ENCODE results near the gene MEF2B.
"Not testable (repeated sequence)": the region's sequence is repeated elsewhere in the genome, so short reads cannot be mapped to it uniquely, and the experiment has no call there.

The MEF2B gene

DNA sequence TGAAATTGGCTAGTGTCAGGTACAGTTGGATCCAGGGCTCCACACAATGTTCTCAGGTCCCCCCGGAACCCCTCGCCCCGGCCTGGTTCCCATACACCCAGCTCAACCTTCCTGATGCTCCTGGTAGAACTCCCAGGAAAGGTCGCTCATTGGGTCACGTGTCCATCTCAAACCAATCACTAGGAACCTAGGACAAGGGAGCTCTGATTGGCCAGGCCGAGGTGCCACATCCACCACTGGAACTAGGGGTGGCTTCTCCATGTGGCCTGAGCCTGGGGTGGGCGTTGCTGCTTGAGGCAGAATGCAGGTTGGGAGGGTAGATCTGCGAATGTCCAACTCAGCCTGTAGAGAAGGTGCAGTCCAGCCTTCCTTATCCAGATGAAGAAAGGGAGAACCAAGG is 6.9 kb upstream of the MEF2B start:
- DNase-seq: no peak
- no peaks in the 10 kb centered on the region for H3K27me3 Mint-ChIP-seq
- H3K27ac Mint-ChIP-seq: no peak overlapping the region
- H3K4me3 Mint-ChIP-seq: no peak overlapping the region
- H3K4me1 Mint-ChIP-seq (ENCODE audit: low read depth): no peaks in the 10 kb centered on the region
- no peaks in the 10 kb centered on the region for H3K9me3 Mint-ChIP-seq
- H3K36me3 Mint-ChIP-seq (ENCODE audit: low read depth): peaks cover 54% of the 10 kb centered on the region

DNA sequence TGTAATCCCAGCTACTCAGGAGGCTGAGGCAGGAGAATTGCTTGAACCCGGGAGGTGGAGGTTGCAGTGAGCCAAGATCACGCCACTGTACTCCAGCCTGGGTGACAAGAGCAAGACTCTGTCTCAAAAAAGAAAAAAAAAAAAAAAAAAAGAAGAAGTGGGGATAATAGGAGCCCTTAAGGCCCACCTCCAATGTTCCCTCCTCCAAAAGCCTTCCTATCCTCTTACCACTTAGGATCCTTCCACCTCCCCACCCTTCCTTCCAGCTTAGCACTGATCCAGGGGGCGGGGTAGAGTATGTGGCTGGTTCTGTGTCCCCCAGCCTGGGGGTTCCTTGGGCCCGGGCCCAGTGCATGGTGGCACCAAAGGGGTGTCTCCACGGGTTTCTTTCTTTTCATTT is 3.2 kb upstream of the MEF2B start:
- H3K4me1 Mint-ChIP-seq (ENCODE audit: low read depth): peaks cover 13% of the 10 kb centered on the region
- not testable (repeated sequence) for H3K27me3 Mint-ChIP-seq, DNase-seq, H3K9me3 Mint-ChIP-seq, H3K27ac Mint-ChIP-seq, H3K4me3 Mint-ChIP-seq
- H3K36me3 Mint-ChIP-seq (ENCODE audit: low read depth): peaks cover 21% of the 10 kb centered on the region

DNA sequence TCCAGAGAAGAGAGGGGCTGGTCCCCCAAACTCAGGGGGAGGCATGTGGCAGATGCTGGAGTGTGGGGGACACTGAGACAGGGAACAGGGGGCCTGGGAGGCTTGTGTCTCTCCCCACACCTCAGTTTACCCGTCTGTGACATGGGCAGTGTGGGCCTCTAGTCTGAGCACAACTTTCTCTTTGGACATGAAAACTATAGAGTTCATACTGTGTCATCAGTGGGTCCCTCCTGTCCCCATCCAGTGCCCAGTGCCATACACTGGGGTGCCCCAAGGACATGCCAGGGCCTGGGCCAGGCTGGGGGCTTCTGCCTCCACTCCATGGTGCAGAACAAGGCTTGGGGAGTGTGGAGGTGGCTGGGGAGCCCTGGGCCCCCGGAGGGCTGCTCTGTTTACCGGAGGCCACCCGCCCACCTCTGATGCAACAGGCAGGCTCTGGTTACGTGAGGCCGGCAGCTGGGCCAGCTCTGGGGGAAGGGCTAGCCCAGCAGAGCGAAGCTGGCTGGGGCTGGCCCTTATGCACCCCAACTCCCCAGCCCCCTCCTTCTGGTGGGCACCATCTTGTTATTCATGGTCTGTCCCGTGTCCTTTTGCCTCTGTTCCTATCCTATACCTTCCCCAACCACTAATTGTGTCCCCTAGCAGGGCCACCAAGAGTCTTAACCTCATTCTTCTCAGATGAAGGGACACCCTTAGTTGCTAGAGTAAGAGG is 1.9 kb upstream of the MEF2B start:
- H3K36me3 Mint-ChIP-seq (ENCODE audit: low read depth): peaks cover 18% of the 10 kb centered on the region

DNA sequence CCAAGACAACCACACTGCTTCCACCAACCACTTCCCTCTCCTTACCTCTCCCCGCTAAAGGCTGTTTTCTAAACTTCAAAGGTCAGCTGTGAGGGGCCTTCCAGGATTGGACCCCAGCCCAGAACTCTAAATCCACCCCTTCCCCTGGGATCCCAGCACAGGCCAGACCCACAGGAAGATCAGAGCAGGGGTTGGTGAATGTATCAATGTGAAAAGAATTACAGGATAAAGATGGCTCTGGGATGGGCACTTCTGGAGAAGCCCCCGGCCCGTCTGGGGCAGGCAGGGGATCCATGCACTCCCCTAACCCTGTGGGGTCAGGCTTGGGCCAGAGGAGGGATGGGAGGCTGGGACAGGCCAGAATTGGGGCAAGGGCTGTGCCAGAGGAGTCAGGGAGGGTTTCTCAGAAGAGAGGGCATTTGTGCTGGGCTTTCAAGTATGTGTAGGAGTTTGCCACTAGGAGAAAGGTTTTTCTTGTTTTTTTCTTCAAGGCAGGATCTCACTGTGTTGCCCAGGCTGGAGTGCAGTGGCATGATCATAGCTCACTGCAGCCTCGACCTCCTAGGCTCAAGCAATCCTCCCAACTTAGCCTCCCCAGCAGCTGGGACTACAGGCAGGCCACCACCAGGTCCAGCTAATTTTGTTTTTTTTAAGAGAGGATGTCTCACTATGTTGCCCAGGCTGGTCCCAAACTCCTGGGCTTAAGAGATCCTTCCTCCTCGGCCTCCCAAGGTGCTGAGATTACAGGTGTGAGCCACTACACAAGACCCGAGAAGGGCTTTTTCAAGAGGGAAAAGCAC is 1.0 kb upstream of the MEF2B start:
- Mint-ChIP-seq H3K4me3 (no peak overlapping the region), H3K9me3 (no peaks in the 10 kb centered on the region), H3K27ac (no peak overlapping the region), H3K4me1 (ENCODE audit: low read depth) (peaks cover 13% of the 10 kb centered on the region), H3K36me3 (ENCODE audit: low read depth) (peaks cover 11% of the 10 kb centered on the region), H3K27me3 (peaks cover 4% of the 10 kb centered on the region)
- DNase-seq: no peak

More for the DNA sequence above, 1.9 kb upstream of the MEF2B start:
- Mint-ChIP-seq H3K9me3 (no peaks in the 10 kb centered on the region), H3K4me3 (no peak overlapping the region), H3K27me3 (peaks cover 4% of the 10 kb centered on the region), H3K27ac (no peak overlapping the region), H3K4me1 (ENCODE audit: low read depth) (peaks cover 13% of the 10 kb centered on the region)
- DNase-seq: no peak

DNA sequence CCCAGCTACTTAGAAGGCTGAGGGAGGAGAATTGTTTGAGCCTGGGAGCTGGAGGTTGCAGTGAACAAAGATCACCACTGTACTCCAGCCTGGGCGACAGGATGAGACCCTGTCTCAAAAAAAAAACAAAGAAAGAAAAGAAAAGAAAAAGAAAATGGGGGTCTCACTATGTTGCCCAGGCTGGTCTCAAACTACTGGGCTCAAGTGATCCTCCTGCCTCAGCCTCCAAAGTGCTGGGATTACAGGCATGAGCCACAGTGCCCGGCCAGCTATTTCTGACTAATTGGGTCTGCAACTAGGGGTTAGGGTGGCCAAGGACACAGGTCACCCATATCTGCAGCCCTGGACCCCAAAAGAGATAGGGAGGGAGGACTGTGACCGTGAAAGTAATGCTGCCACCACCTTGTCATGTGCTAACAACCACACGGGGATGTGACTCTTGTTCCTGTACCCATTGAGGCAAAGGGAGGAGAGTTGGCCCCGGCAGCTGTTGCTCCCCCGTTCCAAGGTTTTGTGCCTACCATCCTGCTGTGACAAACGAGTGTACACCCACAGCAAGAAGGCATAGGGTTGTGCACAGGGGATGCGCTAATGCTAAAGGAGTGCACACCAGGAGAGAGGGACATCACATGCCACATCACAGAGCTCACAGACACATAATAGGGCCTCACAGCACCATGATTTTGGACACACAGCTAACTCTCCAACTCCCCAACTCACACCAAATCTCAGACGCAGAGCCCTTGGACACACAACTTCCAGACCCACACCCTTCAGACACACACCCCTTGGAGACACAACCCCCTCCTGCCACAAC is 619 bp downstream of the MEF2B start:
- Mint-ChIP-seq H3K36me3 (ENCODE audit: low read depth) (peaks cover 7% of the 10 kb centered on the region), H3K9me3 (no peaks in the 10 kb centered on the region), H3K27ac (no peak overlapping the region), H3K4me1 (ENCODE audit: low read depth) (peaks cover 13% of the 10 kb centered on the region), H3K27me3 (peaks cover 4% of the 10 kb centered on the region), H3K4me3 (no peak overlapping the region)
- no peak for DNase-seq

DNA sequence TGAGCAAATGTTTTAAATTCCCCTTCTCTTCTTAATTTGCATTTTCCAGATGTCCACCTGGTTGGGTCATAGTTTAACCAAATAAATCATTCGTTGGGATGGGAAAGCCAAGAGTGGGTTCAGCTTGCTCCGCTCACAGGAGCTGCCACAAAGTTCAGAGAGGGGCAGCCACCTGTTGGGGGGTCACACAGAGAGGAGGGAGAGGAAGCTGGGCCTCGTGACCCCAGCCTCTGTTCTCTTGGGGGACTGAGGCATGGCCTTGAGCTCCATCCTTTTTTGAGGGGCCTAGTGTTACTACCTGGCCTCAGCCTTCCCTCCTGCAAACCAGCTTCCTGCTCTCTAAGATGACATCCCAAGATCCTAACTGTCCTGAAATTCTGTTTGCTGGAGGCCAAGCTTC is 2.5 kb downstream of the MEF2B start:
- no peak for DNase-seq
- peaks cover 7% of the 10 kb centered on the region for H3K36me3 Mint-ChIP-seq (ENCODE audit: low read depth)
- H3K9me3 Mint-ChIP-seq: no peaks in the 10 kb centered on the region

DNA sequence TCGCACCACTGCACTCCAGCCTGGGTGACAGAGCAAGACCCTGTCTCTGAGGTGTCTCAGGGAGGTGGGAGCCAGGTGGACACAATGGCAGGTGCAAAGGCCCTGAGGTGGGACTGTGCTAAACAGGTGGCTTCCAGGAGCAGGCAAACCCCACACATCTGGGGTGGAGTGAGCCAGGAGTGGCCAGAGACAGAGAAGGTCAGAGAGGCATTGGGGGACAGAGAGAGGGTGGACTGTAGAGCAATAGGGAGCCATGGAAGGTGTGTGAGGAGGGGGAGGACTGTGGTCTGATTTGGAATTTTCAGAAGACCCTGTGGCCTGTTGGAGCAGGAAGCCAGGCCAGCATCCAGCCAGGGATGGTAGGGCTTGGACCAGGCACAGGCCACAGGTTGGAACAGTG is 4.7 kb downstream of the MEF2B start:
- no peaks in the 10 kb centered on the region for H3K9me3 Mint-ChIP-seq
- no peak overlapping the region for H3K4me3 Mint-ChIP-seq
- no peak overlapping the region for H3K27ac Mint-ChIP-seq
- H3K36me3 Mint-ChIP-seq (ENCODE audit: low read depth): peaks cover 5% of the 10 kb centered on the region
- no peaks in the 10 kb centered on the region for H3K27me3 Mint-ChIP-seq
- peaks cover 9% of the 10 kb centered on the region for H3K4me1 Mint-ChIP-seq (ENCODE audit: low read depth)
- no peak for DNase-seq

More for the DNA sequence above, 2.5 kb downstream of the MEF2B start:
- H3K27ac Mint-ChIP-seq: no peak overlapping the region
- peaks cover 13% of the 10 kb centered on the region for H3K4me1 Mint-ChIP-seq (ENCODE audit: low read depth)
- peaks cover 4% of the 10 kb centered on the region for H3K27me3 Mint-ChIP-seq
- H3K4me3 Mint-ChIP-seq: no peak overlapping the region

DNA sequence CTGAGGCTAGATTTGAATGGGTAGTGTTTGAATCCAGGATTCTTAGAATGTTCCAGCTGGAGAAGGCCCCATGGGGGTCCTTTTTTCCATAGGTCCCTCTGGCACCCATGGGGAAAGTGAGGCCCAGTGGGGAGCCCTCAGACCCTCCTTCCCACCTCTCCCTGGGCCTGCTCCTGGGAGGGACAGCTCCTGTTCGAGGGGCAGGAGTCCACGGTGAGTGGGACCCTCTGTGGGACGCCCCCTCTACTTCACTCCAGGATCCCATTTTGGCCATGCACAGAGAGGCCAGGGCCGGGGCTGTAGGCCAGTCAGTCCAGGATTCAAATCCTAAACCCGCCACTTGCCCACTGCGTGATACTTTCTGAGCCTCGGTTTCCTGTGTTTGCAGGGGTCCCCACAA is 7.6 kb downstream of the MEF2B start:
- peaks cover 1% of the 10 kb centered on the region for H3K4me1 Mint-ChIP-seq (ENCODE audit: low read depth)
- H3K27ac Mint-ChIP-seq: no peak overlapping the region
- H3K4me3 Mint-ChIP-seq: no peak overlapping the region
- peaks cover under 1% of the 10 kb centered on the region for H3K36me3 Mint-ChIP-seq (ENCODE audit: low read depth)
- DNase-seq: no peak
- no peaks in the 10 kb centered on the region for H3K9me3 Mint-ChIP-seq
- no peaks in the 10 kb centered on the region for H3K27me3 Mint-ChIP-seq

DNA sequence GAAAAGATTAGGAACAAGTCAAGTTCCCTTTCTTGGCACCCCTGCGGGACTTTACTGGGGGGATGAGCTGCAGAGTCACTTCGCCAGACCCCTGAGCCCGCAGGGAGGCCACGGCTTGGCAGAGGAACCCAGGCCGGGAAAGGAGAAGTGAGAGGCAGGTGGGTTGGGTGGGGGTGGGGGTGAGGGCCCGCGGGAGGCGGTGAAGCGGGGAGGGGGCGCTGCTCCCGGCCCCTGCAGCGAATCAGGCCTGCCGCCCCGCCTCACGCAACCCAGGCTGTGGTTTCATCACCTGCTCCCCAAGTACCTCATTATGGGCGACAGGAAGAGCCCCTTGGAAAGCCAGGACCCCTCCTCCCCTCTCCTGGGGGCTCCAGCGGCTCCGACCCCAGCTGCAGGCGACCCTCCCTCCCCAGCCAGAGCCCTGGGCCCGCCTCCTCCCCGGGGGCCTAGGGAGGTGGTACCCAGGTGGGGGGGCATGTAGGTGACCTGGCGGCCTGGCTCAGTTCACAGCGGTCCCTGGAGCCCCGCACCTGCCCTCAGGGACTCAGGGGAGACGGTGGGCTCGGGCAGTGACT is 9.5 kb downstream of the MEF2B start:
- Mint-ChIP-seq H3K4me3 (no peak overlapping the region), H3K4me1 (ENCODE audit: low read depth) (peaks cover 1% of the 10 kb centered on the region), H3K9me3 (no peaks in the 10 kb centered on the region), H3K27ac (no peak overlapping the region), H3K36me3 (ENCODE audit: low read depth) (peaks cover 14% of the 10 kb centered on the region), H3K27me3 (no peaks in the 10 kb centered on the region)
- no peak for DNase-seq

DNA sequence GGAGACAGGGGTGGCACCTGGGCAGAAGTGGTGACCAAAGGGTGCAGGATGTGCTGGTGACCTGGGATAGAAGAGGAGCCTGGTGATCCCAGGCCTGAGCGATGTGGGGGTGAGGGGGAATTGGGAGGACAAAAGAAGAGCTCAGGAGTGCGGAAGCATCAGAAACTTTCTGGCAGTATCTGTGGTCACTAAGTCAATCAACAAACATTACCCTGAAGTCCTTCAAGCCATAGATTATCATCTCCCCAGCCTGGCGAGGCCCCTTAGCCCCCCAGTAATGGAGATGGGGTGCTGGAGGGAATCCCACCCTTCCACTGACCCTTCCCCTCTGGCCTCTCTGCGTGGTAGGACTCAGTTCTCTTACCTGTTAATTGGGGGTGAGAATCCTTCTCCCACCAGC is 10.5 kb downstream of the MEF2B start:
- Mint-ChIP-seq H3K27me3 (no peaks in the 10 kb centered on the region), H3K36me3 (ENCODE audit: low read depth) (peaks cover 15% of the 10 kb centered on the region), H3K27ac (no peak overlapping the region), H3K4me3 (no peak overlapping the region), H3K4me1 (ENCODE audit: low read depth) (peaks cover 1% of the 10 kb centered on the region), H3K9me3 (no peaks in the 10 kb centered on the region)
- no peak for DNase-seq

DNA sequence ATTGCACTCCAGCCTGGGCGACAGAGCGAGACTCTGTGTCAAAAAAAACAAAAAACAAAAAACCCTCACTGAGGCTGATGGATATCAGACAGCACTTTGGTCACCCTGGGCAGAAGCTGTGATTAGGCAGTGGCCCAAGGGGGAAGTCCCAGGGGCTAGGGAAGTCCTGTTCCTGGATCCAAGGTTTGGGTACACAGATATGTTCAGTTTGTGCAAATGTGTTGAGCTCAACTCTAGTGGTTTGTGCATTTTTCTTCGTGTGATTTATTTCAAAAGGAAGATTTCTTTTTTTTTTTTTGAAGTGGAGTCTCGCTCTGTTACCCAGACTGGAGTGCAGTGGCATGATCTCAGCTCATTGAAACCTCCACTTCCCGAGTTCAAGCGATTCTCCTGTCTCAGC is 12.3 kb downstream of the MEF2B start:
- Mint-ChIP-seq H3K36me3 (ENCODE audit: low read depth) (peaks cover 15% of the 10 kb centered on the region), H3K4me1 (ENCODE audit: low read depth) (peaks cover 1% of the 10 kb centered on the region), H3K27ac (no peak overlapping the region), H3K9me3 (no peaks in the 10 kb centered on the region), H3K27me3 (no peaks in the 10 kb centered on the region), H3K4me3 (no peak overlapping the region)
- no peak for DNase-seq

DNA sequence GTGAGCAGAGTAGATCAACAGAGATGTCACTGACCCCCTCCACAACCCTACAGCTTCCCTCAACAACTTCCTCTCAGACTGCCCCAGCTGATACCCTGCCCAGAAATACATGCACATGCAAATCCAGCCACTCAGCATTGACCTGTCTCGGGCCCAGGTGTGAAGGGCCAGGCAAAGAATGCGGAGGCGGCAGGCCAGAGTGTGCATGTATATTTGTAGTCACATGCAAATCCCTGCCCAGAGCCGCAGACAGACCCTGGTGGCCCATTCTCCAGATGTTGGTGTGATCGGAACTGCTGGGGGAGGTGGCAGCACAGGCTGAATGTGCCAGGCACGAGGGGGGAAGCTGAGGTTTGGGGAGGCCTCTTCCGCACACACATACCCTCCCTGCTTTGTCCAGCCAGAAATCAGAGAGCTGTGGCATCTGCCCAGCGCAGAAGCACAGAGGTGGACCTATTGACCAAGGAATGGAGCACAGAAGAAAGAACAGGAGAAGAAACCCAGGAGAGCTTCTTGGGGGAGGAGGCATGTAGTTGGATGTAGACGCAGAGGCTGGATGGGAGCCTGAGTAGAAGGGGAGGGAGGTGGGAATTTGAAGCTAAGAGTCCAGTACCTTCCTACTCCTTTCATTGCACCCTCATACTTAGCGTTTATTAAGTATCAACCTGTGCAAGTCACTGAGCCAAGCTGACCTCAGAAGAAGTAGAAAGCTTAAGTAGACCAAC is 14.4 kb downstream of the MEF2B start:
- DNase-seq: no peak

DNA sequence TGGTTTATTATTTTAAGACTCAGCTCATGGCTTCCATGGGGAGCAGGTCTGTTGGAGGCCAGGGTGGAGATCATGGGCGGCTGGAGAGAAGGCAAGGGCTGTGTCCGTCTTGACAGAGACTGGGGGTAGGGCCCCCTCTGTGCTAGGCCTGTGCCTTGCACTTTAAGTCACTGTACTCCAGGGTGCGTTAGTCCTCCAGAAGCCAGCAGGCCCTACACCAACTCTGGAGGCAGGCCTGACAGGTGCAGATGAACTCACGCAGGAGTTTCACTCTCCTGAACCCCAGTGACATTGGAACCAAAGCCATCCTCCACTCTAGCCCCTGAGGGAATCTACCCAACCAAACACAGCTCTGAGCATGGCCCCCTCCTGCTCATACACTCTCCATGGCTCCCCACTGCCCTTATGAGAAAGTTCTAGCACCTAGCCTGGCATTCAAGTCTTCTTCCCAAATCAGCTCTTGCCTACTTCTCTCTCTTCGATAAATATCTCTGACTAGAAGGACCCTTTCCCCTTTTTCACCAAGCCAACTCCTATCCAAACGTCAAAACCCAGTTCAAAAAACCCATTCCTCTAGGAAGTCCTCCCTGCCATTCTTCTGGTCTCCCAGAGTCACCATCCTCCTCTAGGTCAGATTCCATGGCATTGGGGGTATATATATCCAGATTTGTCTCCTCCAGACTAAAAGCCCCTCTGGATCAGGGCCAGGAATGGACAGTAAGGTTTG is 15.1 kb downstream of the MEF2B start:
- H3K9me3 Mint-ChIP-seq: no peaks in the 10 kb centered on the region
- no peaks in the 10 kb centered on the region for H3K27me3 Mint-ChIP-seq
- H3K4me1 Mint-ChIP-seq (ENCODE audit: low read depth): no peaks in the 10 kb centered on the region
- H3K36me3 Mint-ChIP-seq (ENCODE audit: low read depth): peaks cover 15% of the 10 kb centered on the region
- H3K4me3 Mint-ChIP-seq: no peak overlapping the region
- H3K27ac Mint-ChIP-seq: no peak overlapping the region
- DNase-seq: no peak

More for the DNA sequence above, 14.4 kb downstream of the MEF2B start:
- no peak overlapping the region for H3K4me3 Mint-ChIP-seq
- no peaks in the 10 kb centered on the region for H3K27me3 Mint-ChIP-seq
- no peaks in the 10 kb centered on the region for H3K4me1 Mint-ChIP-seq (ENCODE audit: low read depth)
- H3K36me3 Mint-ChIP-seq (ENCODE audit: low read depth): peaks cover 15% of the 10 kb centered on the region
- H3K9me3 Mint-ChIP-seq: no peaks in the 10 kb centered on the region
- H3K27ac Mint-ChIP-seq: no peak overlapping the region

Data from activated T-cell treated with anti-CD3 and anti-CD28 coated beads, Interleukin-2, amount 50 U/mL, for 24 hours (primary cell).